HepG2 (cell line): Measurements from ENCODE around the gene PROKR1. TPM values are rescaled to one million over a fixed set of nuclear protein-coding genes. Genes with fewer than 3 reads are reported as not detected.

ENCODE experiments used
- ATAC-seq: fragments of 200-7000 bp; cut with Tn5 transposase; 3 replicates; pipeline ENCODE4 v1.9.1; 2020; ENCODE audit warnings: mild to moderate bottlenecking, moderate library complexity
- BruUV-seq: library from RNA; stranded (reverse); fragments of 400-500 nt; replicated peaks from 2 replicates; lab custom pipeline; 2021; lab: Mats Ljungman, UMichigan
- CTCF ChIA-PET: fragments of 300-600 bp; formaldehyde crosslinking; extraction: SDS; loops from one replicate; lab custom pipeline; 2021; ENCODE audit warnings: low total read pairs, inconsistent platforms, low intra/inter-chr PET ratio; lab: Yijun Ruan, JAX
- POLR2A ChIA-PET: fragments of 350-600 bp; sonication (Branson Sonifier 250); formaldehyde crosslinking; loops from one replicate; lab custom pipeline; 2020; ENCODE audit warnings: antibody characterized with exemption, inconsistent platforms; lab: Yijun Ruan, JAX
- DNase-seq: peaks from one replicate; pipeline ENCODE4 v3.0.0-alpha.2; 2015; ENCODE audit warnings: low spot score
- FAIRE-seq: peaks from 3 replicates; lab custom pipeline; 2011; peaks lifted over from hg19 to GRCh38; lab: Jason Lieb, UNC
- H2AFZ ChIP-seq: one replicate; pipeline ENCODE4 v1.6.1; 2011; ENCODE audit warnings: low read length, inconsistent platforms
- H3K27ac ChIP-seq: fragments of 300-600 bp; 3 replicates; pipeline ENCODE4 v1.8.0; 2011; ENCODE audit warnings: mixed run types, mild to moderate bottlenecking, mixed read lengths, low read length, inconsistent platforms; ENCODE audit not compliant: insufficient read depth; ENCODE audit errors: extremely low read length
- H3K27me3 ChIP-seq, 2 experiments: fragments of 200-600 bp in 1 of 2; 2 replicates in 1 of 2; 3 replicates in 1 of 2; pipeline versions ENCODE4 v1.6.0 to v1.8.0; 2011; ENCODE audit warnings: low read length in 2 of 2, mild to moderate bottlenecking in 2 of 2, moderate library complexity in 2 of 2, inconsistent platforms in 1 of 2; ENCODE audit not compliant: insufficient read depth in 2 of 2, control insufficient read depth in 1 of 2
- H3K36me3 ChIP-seq, 2 experiments: fragments of 200-600 bp in 1 of 2; replicated peaks in 1 of 2; 2 replicates in 1 of 2; 3 replicates in 1 of 2; pipeline versions ENCODE4 v1.5.1 to v1.8.0; 2011; ENCODE audit warnings: low read length in 2 of 2, inconsistent platforms in 1 of 2; ENCODE audit not compliant: insufficient read depth in 2 of 2, control insufficient read depth in 1 of 2
- H3K4me1 ChIP-seq: 2 replicates; pipeline ENCODE4 v1.5.1; 2012; ENCODE audit warnings: low read length, inconsistent platforms; ENCODE audit not compliant: insufficient read depth
- H3K4me2 ChIP-seq: 2 replicates; pipeline ENCODE4 v1.6.0; 2011; ENCODE audit warnings: low read depth, low read length, inconsistent platforms
- H3K4me3 ChIP-seq, 3 experiments: fragments of 200-600 bp in 1 of 3; sonication (generic), shearing (Covaris generic) in 1 of 3; replicated peaks in 1 of 3; 2 replicates each; pipeline ENCODE4 v1.5.1; 2011 to 2016; ENCODE audit warnings: low read length in 3 of 3, inconsistent platforms in 2 of 3, low read depth in 2 of 3, mild to moderate bottlenecking in 2 of 3, control low read depth in 1 of 3, mixed read lengths in 1 of 3; ENCODE audit not compliant: insufficient read depth in 1 of 3
- H3K79me2 ChIP-seq: one replicate; pipeline ENCODE4 v1.6.1; 2011; ENCODE audit warnings: low read length, inconsistent platforms; ENCODE audit not compliant: insufficient read depth
- H3K9ac ChIP-seq: 2 replicates; pipeline ENCODE4 v1.6.0; 2011; ENCODE audit warnings: mild to moderate bottlenecking, low read depth, low read length, inconsistent platforms; ENCODE audit not compliant: insufficient read depth
- H3K9me3 ChIP-seq: 2 replicates; pipeline ENCODE4 v1.5.1; 2012; ENCODE audit warnings: mild to moderate bottlenecking, low read length
- H4K20me1 ChIP-seq: 2 replicates; pipeline ENCODE4 v1.6.0; 2011; ENCODE audit warnings: inconsistent platforms, mild to moderate bottlenecking, low read length, moderate library complexity; ENCODE audit not compliant: insufficient read depth
- CAMTA2 ChIP-seq: sonication (generic); formaldehyde crosslinking; IDR thresholded peaks from 2 replicates; pipeline ENCODE4 v1.4.0; 2020; ENCODE audit warnings: mild to moderate bottlenecking, missing genetic modification reagents, borderline replicate concordance
- ERF ChIP-seq: IDR thresholded peaks from 2 replicates; pipeline ENCODE4 v1.6.1; 2018; ENCODE audit warnings: missing biosample characterization, missing genetic modification reagents
- IKZF4 ChIP-seq: sonication (generic); formaldehyde crosslinking; IDR thresholded peaks from 2 replicates; pipeline ENCODE4 v1.5.1; 2020; ENCODE audit warnings: borderline replicate concordance, mild to moderate bottlenecking, low read depth, missing genetic modification reagents; ENCODE audit errors: not compliant biosample characterization
- KDM6A ChIP-seq: IDR thresholded peaks from 2 replicates; pipeline ENCODE4 v1.6.1; 2016; ENCODE audit warnings: low read depth
- NKX3-1 ChIP-seq: sonication (generic); formaldehyde crosslinking; IDR thresholded peaks from 2 replicates; pipeline ENCODE4 v1.5.0; 2020; ENCODE audit warnings: missing genetic modification reagents
- SALL1 ChIP-seq: sonication (generic); formaldehyde crosslinking; IDR thresholded peaks from 2 replicates; pipeline ENCODE4 v1.8.0; 2022; ENCODE audit warnings: mild to moderate bottlenecking, missing genetic modification reagents
- TAF1 ChIP-seq: sonication (generic); formaldehyde crosslinking; IDR thresholded peaks from 2 replicates; pipeline ENCODE4 v1.4.0; 2020; ENCODE audit warnings: missing genetic modification reagents
- ZNF225 ChIP-seq: sonication (generic); formaldehyde crosslinking; IDR thresholded peaks from 2 replicates; pipeline ENCODE4 v1.4.0; 2020; ENCODE audit warnings: mild to moderate bottlenecking, missing genetic modification reagents
- ZNF570 ChIP-seq: sonication (generic); formaldehyde crosslinking; IDR thresholded peaks from 2 replicates; pipeline ENCODE4 v1.4.0; 2020; ENCODE audit warnings: mild to moderate bottlenecking, missing genetic modification reagents, borderline replicate concordance
- ZNF776 ChIP-seq: sonication (generic); formaldehyde crosslinking; IDR thresholded peaks from 2 replicates; pipeline ENCODE4 v1.4.0; 2020; ENCODE audit warnings: mild to moderate bottlenecking, missing genetic modification reagents
- whole genome bisulfite sequencing: methylation state at CpG from one replicate; pipeline ENCODE4 v1.1.6; 2017; ENCODE audit warnings: low lambda C conversion rate; 5-methylcytosine and 5-hydroxymethylcytosine counted together
- in situ Hi-C: cut with HindIII; loops from 2 replicates; pipeline ENCODE4 v1.10.0; 2017; ENCODE audit warnings: low pct_unique_long_range_greater_than_20kb; ENCODE audit not compliant: extremely low pct_ligation_motif_present
- intact Hi-C: fragments of 100-400 bp; cut with micrococcal nuclease; formaldehyde crosslinking; loops from one replicate; pipeline ENCODE4 v1.10.0; 2022; ENCODE audit not compliant: unreplicated experiment
- polyA plus RNA-seq, 8 experiments: library from polyadenylated mRNA; depleted of rRNA in 3 of 8; stranded (reverse) in 7 of 8; unstranded in 1 of 8; fragments of >200 nt; fragmentation: Illumina TruSeq in 4 of 8; extraction: Trizol in 4 of 8; gene quantifications; 2 replicates each; pipeline versions ENCODE4 v1.2.1 to v1.2.3, GENCODE V29; 2011 to 2016; ENCODE audit warnings: low read depth in 4 of 8, missing spikeins in 1 of 8, mixed read lengths in 1 of 8; ENCODE audit not compliant: insufficient read depth in 1 of 8
- total RNA-seq, 5 experiments: library from RNA; depleted of rRNA; stranded (reverse); fragments of >200 nt; fragmentation: Illumina TruSeq; extraction: Trizol; gene quantifications; 2 replicates each; pipeline ENCODE4 v1.2.3, GENCODE V29; 2016; ENCODE audit warnings: low read depth in 1 of 5
- TF ChIP-seq, protein P1 (sequence below): sonication (generic); formaldehyde crosslinking; IDR thresholded peaks from 2 replicates; pipeline ENCODE4 v1.9.0; 2021; ENCODE audit warnings: missing genetic modification reagents, mild to moderate bottlenecking, borderline replicate concordance
- TF ChIP-seq, protein P2 (sequence below): sonication (generic); formaldehyde crosslinking; IDR thresholded peaks from 2 replicates; pipeline ENCODE4 v1.8.1; 2022; ENCODE audit warnings: low read depth, mild to moderate bottlenecking, missing genetic modification reagents
- TF ChIP-seq, protein P3 (sequence below): sonication (generic); formaldehyde crosslinking; IDR thresholded peaks from 2 replicates; pipeline ENCODE4 v1.5.0; 2020; ENCODE audit warnings: missing genetic modification reagents, mild to moderate bottlenecking, borderline replicate concordance
- TF ChIP-seq, protein P4 (sequence below): sonication (generic); formaldehyde crosslinking; IDR thresholded peaks from 2 replicates; pipeline ENCODE4 v1.4.0; 2020; ENCODE audit warnings: missing genetic modification reagents
- TF ChIP-seq, protein P5 (sequence below): sonication (generic); formaldehyde crosslinking; IDR thresholded peaks from 2 replicates; pipeline ENCODE4 v1.4.0; 2020; ENCODE audit warnings: missing genetic modification reagents
- TF ChIP-seq, protein P6 (sequence below): sonication (generic); formaldehyde crosslinking; IDR thresholded peaks from 2 replicates; pipeline ENCODE4 v1.4.0; 2020; ENCODE audit warnings: mild to moderate bottlenecking, missing genetic modification reagents

The PROKR1 gene
- total and polyA plus RNA-seq, 2 of the 13 experiments (the other 11 are each of a cell fraction or from before 2014, with no cell fraction given) = not detected

DNA sequence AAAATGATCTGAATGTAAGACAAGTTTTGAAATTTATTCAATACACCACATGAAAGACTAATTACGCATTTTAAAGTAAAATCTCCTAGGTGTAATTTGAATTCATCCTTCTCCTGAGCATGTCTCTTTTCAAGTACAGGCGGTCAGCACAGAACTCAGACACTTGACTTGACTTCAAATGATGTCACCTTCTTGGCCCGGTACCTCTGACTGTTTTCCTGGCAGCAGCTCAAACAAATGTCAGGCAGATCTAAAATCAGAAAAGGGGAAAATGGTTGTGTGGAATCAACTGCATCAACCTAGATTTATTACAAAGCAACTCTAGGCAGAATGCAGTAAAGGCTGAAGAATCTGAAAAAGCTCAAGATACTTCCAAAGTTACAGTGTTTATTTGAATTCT lies 11.4 kb upstream of the PROKR1 start (continued):
- TF ChIP-seq, protein P1, sequence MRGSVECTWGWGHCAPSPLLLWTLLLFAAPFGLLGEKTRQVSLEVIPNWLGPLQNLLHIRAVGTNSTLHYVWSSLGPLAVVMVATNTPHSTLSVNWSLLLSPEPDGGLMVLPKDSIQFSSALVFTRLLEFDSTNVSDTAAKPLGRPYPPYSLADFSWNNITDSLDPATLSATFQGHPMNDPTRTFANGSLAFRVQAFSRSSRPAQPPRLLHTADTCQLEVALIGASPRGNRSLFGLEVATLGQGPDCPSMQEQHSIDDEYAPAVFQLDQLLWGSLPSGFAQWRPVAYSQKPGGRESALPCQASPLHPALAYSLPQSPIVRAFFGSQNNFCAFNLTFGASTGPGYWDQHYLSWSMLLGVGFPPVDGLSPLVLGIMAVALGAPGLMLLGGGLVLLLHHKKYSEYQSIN (CRISPR knock-in tag) = no peak
- TF ChIP-seq KDM6A = no peak

DNA sequence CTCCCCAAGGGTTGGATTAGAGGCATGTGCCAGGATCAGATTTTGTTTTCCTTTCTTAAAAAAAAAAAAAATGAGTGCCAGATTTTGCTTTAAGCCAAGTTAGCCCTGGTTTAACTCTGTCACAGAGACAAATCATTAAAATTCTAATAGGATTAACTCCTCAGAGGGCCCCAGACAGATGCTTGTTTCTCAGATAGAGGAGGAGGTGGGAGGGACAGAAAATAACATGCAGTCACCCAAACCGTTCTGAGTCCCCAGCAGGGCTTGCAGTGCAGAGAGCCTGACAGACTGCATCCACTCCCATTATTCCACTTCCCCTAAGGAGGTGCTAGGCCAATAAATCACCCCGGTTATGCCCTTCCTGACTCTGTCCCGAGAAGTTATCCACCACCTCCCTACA lies 6.3 kb upstream of the PROKR1 start:
- Histone ChIP-seq H3K4me3 (no peak overlapping the region), H3K4me1 (no peaks in the 10 kb centered on the region), H3K36me3 (no peaks in the 10 kb centered on the region), H2AFZ (no peak overlapping the region), H3K9ac (no peak overlapping the region), H3K79me2 (no peaks in the 10 kb centered on the region), H3K27ac (no peak overlapping the region), H3K9me3 (no peaks in the 10 kb centered on the region), H3K27me3 (peaks cover 0 to 14% of the 10 kb centered on the region in 2 experiments; a peak in 3 of 5 replicates), H3K4me2 (no peak overlapping the region), H4K20me1 (0 out of 2 replicates have a peak, but pooled peaks cover 2% of the 10 kb centered on the region)
- no peak for FAIRE-seq
- WGBS = 3% methylated on average over 3 of the region's 3 CpGs
- DNase-seq = no peak
- in situ Hi-C loops = no loop called here
- intact Hi-C loops = no loop called here
- ATAC-seq = no peak
- CTCF ChIA-PET = no interaction called here
- no TSS peak for BruUV-seq
- POLR2A ChIA-PET = no interaction called here
- no peak for TF ChIP-seq ERF (CRISPR knock-in tag)
- TF ChIP-seq, protein P2, sequence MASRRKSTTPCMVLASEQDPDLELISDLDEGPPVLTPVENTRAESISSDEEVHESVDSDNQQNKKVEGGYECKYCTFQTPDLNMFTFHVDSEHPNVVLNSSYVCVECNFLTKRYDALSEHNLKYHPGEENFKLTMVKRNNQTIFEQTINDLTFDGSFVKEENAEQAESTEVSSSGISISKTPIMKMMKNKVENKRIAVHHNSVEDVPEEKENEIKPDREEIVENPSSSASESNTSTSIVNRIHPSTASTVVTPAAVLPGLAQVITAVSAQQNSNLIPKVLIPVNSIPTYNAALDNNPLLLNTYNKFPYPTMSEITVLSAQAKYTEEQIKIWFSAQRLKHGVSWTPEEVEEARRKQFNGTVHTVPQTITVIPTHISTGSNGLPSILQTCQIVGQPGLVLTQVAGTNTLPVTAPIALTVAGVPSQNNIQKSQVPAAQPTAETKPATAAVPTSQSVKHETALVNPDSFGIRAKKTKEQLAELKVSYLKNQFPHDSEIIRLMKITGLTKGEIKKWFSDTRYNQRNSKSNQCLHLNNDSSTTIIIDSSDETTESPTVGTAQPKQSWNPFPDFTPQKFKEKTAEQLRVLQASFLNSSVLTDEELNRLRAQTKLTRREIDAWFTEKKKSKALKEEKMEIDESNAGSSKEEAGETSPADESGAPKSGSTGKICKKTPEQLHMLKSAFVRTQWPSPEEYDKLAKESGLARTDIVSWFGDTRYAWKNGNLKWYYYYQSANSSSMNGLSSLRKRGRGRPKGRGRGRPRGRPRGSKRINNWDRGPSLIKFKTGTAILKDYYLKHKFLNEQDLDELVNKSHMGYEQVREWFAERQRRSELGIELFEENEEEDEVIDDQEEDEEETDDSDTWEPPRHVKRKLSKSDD = no peak
- no peak for TF ChIP-seq ZNF570 (CRISPR knock-in tag)
- TF ChIP-seq ZNF776 = no peak
- TF ChIP-seq ZNF225 = no peak
- no peak for TF ChIP-seq CAMTA2 (CRISPR knock-in tag)
- TF ChIP-seq NKX3-1 (CRISPR knock-in tag) = no peak
- no peak for TF ChIP-seq SALL1
- no peak for TF ChIP-seq IKZF4 (CRISPR knock-in tag)
- TF ChIP-seq, protein P3, sequence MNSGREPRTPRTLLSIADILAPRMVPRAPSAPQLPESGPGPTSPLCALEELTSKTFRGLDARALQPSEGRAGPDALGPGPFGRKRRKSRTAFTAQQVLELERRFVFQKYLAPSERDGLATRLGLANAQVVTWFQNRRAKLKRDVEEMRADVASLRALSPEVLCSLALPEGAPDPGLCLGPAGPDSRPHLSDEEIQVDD = no peak
- TF ChIP-seq, protein P4, sequence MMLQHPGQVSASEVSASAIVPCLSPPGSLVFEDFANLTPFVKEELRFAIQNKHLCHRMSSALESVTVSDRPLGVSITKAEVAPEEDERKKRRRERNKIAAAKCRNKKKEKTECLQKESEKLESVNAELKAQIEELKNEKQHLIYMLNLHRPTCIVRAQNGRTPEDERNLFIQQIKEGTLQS (CRISPR knock-in tag) = no peak
- no peak for TF ChIP-seq TAF1 (CRISPR knock-in tag)
- TF ChIP-seq, protein P5, sequence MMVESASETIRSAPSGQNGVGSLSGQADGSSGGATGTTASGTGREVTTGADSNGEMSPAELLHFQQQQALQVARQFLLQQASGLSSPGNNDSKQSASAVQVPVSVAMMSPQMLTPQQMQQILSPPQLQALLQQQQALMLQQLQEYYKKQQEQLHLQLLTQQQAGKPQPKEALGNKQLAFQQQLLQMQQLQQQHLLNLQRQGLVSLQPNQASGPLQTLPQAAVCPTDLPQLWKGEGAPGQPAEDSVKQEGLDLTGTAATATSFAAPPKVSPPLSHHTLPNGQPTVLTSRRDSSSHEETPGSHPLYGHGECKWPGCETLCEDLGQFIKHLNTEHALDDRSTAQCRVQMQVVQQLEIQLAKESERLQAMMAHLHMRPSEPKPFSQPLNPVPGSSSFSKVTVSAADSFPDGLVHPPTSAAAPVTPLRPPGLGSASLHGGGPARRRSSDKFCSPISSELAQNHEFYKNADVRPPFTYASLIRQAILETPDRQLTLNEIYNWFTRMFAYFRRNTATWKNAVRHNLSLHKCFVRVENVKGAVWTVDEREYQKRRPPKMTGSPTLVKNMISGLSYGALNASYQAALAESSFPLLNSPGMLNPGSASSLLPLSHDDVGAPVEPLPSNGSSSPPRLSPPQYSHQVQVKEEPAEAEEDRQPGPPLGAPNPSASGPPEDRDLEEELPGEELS = no peak
- TF ChIP-seq, protein P6, sequence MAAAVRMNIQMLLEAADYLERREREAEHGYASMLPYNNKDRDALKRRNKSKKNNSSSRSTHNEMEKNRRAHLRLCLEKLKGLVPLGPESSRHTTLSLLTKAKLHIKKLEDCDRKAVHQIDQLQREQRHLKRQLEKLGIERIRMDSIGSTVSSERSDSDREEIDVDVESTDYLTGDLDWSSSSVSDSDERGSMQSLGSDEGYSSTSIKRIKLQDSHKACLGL (CRISPR knock-in tag) = no peak
